Activated CD4-positive, alpha-beta T cell treated with anti-CD3 and anti-CD28 coated beads, Interleukin-2, amount 10 ng/mL, durations not matched to agents 24 days and 14 days (primary cell): Measurements from ENCODE around the gene DHRS1. TPM values are rescaled to one million over a fixed set of nuclear protein-coding genes. Genes with fewer than 3 reads are reported as not detected.

Source experiments
- DNase-seq: peaks from one replicate; pipeline ENCODE4 v3.0.0; 2022
- H3K27ac Mint-ChIP-seq: one replicate; pipeline ENCODE4 v1.8.0; 2022; ENCODE audit warnings: mild to moderate bottlenecking, mixed read lengths
- H3K27me3 Mint-ChIP-seq: one replicate; pipeline ENCODE4 v1.8.0; 2022; ENCODE audit warnings: mixed read lengths
- H3K36me3 Mint-ChIP-seq: one replicate; pipeline ENCODE4 v1.8.0; 2022; ENCODE audit warnings: low read depth, mild to moderate bottlenecking, mixed read lengths
- H3K4me1 Mint-ChIP-seq: one replicate; pipeline ENCODE4 v1.8.0; 2021; ENCODE audit warnings: mixed read lengths
- H3K4me3 Mint-ChIP-seq: one replicate; pipeline ENCODE4 v1.8.0; 2022; ENCODE audit warnings: mild to moderate bottlenecking, moderate library complexity, mixed read lengths
- H3K9me3 Mint-ChIP-seq: one replicate; pipeline ENCODE4 v1.8.0; 2021; ENCODE audit warnings: mixed read lengths
- intact Hi-C: fragments of 100-400 bp; cut with micrococcal nuclease; formaldehyde crosslinking; loops from one replicate; pipeline ENCODE4 v1.15.1; 2023
- total RNA-seq: library from RNA; stranded (reverse); gene quantifications from 2 replicates; pipeline ENCODE4 v1.2.3, GENCODE V29; 2022

DHRS1 gene
- total RNA-seq, 1 donor from 2014 or later: 10.1 TPM

- DNase-seq: no peak
- intact Hi-C loops: no loop called here
- H3K27ac Mint-ChIP-seq: no peak overlapping the region
- H3K4me3 Mint-ChIP-seq: no peak overlapping the region
- H3K27me3 Mint-ChIP-seq: peaks cover 10% of the 10 kb centered on the region
- H3K9me3 Mint-ChIP-seq: no peaks in the 10 kb centered on the region
- H3K4me1 Mint-ChIP-seq: peaks cover 28% of the 10 kb centered on the region
- H3K36me3 Mint-ChIP-seq: peaks cover 42% of the 10 kb centered on the region
Measured at GRCh38 chr14:24291446-24292117, 8.0 kb downstream of the DHRS1 start.

- DNase-seq: no peak
- H3K27ac Mint-ChIP-seq: no peak overlapping the region
- H3K4me1 Mint-ChIP-seq: peaks cover 22% of the 10 kb centered on the region
- intact Hi-C loops: no loop called here
- no peak overlapping the region for H3K4me3 Mint-ChIP-seq
- peaks cover 15% of the 10 kb centered on the region for H3K27me3 Mint-ChIP-seq
- no peaks in the 10 kb centered on the region for H3K9me3 Mint-ChIP-seq
- H3K36me3 Mint-ChIP-seq: peaks cover 35% of the 10 kb centered on the region
Measured at GRCh38 chr14:24290746-24291145, 8.8 kb downstream of the DHRS1 start.

DNA sequence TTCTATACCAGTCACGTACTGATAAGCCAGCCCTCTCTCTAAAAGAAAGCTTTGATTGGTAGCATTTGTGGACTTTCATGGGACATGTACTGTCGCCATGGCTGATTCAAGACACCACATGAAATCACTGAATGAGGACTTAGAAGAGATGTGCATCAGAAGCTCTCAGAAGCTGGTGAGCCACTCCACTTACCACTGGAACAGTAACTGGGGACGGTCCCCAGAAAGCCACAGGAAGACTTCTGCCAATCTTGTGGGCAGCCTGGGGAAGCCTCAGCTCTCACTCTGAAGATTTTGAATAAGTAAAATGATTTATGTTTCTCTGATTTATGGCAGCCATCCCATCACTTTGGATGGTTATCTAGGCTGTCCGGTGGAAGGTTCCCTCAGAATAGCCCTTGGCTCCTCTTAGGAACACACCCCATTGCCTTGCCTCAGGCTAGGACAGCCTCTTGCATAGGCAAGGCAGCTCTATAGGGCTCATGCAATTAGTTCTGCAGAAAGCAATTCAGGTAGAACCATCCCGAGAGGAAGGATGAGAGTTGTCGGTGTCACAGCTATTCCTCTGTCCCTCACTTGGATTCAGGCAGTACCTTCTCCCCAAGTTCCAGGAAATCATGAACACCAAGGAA, 9.8 kb downstream of the DHRS1 start:
- H3K27ac Mint-ChIP-seq: no peak overlapping the region
- peak; percentile 79 for DNase-seq
- peaks cover 19% of the 10 kb centered on the region for H3K27me3 Mint-ChIP-seq
- H3K9me3 Mint-ChIP-seq: no peaks in the 10 kb centered on the region
- intact Hi-C loops: loop anchor here (1.0 to 2.0 kb wide), 2 partner anchors 15 to 43 kb away; no protein-coding TSS in a partner anchor
- no peak overlapping the region for H3K4me3 Mint-ChIP-seq
- peaks cover 33% of the 10 kb centered on the region for H3K36me3 Mint-ChIP-seq
- H3K4me1 Mint-ChIP-seq: peaks cover 22% of the 10 kb centered on the region

DNA sequence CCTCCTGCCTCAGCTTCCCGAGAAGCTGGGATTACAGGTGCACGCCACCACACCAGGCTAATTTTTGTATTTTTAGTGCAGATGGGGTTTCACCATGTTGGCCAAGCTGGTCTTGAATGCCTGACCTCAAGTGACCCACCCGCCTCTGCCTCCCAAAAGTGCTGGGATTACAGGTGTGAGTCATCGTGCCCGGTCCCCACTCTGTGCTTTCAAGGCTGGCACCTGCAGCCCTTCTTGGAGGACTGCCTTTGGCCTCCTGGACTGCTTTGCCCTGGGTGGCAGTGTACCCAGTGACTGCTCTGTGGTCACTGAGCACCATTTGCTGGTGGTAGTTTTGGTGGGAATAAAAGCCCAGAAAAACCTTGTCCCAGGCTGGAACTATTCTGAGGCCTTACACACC, 12.6 kb downstream of the DHRS1 start:
- no peak for DNase-seq
- Mint-ChIP-seq H3K4me1 (peaks cover 22% of the 10 kb centered on the region), H3K36me3 (peaks cover 23% of the 10 kb centered on the region), H3K27me3 (peaks cover 16% of the 10 kb centered on the region), H3K27ac (no peak overlapping the region), H3K4me3 (no peak overlapping the region), H3K9me3 (no peaks in the 10 kb centered on the region)
- intact Hi-C loops: no loop called here

- peaks cover 16% of the 10 kb centered on the region for H3K27me3 Mint-ChIP-seq
- H3K27ac Mint-ChIP-seq: no peak overlapping the region
- DNase-seq: no peak
- H3K36me3 Mint-ChIP-seq: peaks cover 11% of the 10 kb centered on the region
- H3K4me3 Mint-ChIP-seq: no peak overlapping the region
- H3K4me1 Mint-ChIP-seq: peaks cover 16% of the 10 kb centered on the region
- intact Hi-C loops: no loop called here
- no peaks in the 10 kb centered on the region for H3K9me3 Mint-ChIP-seq
Measured at GRCh38 chr14:24285351-24285750, 14.2 kb downstream of the DHRS1 start.

GRCh38 chr14:24284501-24285035, 15.0 kb downstream of the DHRS1 start:
- intact Hi-C loops: no loop called here
- Mint-ChIP-seq H3K9me3 (no peaks in the 10 kb centered on the region), H3K27ac (no peak overlapping the region), H3K4me1 (peaks cover 15% of the 10 kb centered on the region), H3K27me3 (peaks cover 16% of the 10 kb centered on the region), H3K36me3 (peaks cover 3% of the 10 kb centered on the region), H3K4me3 (no peak overlapping the region)
- no peak for DNase-seq

DNA sequence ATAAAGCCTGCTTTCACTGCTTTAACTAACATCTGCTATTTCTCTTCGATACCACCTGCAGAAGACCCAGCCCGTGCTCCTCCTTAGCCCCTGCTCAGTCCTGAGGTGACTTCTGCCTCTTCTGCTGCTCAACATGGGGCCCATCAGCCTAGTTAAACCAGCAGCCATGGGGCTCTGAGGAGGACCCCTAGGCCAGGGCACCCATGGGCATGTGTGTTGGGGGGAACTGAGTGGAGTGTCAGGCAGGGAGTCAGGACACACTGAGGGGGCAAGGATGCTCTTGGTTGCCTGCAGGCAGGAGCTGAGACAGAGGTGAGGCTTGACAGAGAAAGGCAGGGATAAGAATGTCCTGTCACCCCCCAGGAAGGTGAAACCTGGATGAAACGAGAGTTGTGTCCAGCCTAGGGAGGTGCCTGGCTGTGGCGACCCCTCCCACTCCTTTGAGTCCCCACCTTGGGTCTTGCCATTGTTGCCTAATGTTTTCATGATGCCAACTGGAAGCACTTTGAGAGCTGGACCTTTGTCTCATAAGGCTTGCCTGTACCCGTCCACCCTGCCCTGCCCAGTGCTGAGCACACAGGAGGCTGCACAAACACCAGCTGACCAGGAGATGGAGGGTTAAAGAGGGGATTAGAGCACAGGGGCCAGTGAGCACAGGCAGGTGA, 15.7 kb downstream of the DHRS1 start:
- H3K4me1 Mint-ChIP-seq: peaks cover 18% of the 10 kb centered on the region
- no peaks in the 10 kb centered on the region for H3K9me3 Mint-ChIP-seq
- peaks cover 16% of the 10 kb centered on the region for H3K27me3 Mint-ChIP-seq
- no peak for DNase-seq
- H3K4me3 Mint-ChIP-seq: no peak overlapping the region
- H3K36me3 Mint-ChIP-seq: peaks cover 2% of the 10 kb centered on the region
- no peak overlapping the region for H3K27ac Mint-ChIP-seq
- intact Hi-C loops: no loop called here

DNA sequence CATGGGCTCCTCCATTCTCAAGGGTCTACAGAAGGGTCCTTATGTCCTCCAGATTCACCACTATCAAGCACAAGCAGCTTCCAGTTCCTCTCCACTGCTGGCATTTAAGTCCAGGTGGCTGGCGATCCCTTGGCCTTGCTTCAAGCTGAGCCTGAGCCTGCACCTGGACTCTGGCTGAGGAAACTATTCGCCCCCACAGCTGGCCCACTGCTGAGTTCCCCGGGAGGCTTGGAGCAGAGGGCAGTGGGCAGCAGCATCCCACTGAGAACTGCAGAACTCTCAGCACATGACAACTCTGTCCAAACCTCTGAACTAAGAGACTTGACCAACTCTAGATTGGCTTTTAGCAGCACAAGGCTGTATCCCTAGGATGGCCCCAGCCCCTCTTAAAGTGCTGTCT, 16.8 kb downstream of the DHRS1 start:
- Mint-ChIP-seq H3K4me1 (peaks cover 24% of the 10 kb centered on the region), H3K4me3 (no peak overlapping the region), H3K9me3 (no peaks in the 10 kb centered on the region), H3K27me3 (peaks cover 13% of the 10 kb centered on the region), H3K36me3 (peaks cover 2% of the 10 kb centered on the region), H3K27ac (no peak overlapping the region)
- DNase-seq: no peak
- intact Hi-C loops: no loop called here

- peaks cover 24% of the 10 kb centered on the region for H3K4me1 Mint-ChIP-seq
- peaks cover 2% of the 10 kb centered on the region for H3K36me3 Mint-ChIP-seq
- no peaks in the 10 kb centered on the region for H3K9me3 Mint-ChIP-seq
- H3K27ac Mint-ChIP-seq: no peak overlapping the region
- DNase-seq: no peak
- intact Hi-C loops: no loop called here
- peaks cover 9% of the 10 kb centered on the region for H3K27me3 Mint-ChIP-seq
- H3K4me3 Mint-ChIP-seq: no peak overlapping the region
Measured at GRCh38 chr14:24281636-24282035, 17.9 kb downstream of the DHRS1 start.

- Mint-ChIP-seq H3K36me3 (peaks cover 2% of the 10 kb centered on the region), H3K9me3 (no peaks in the 10 kb centered on the region), H3K4me1 (peaks cover 24% of the 10 kb centered on the region), H3K27ac (no peak overlapping the region), H3K27me3 (peaks cover 5% of the 10 kb centered on the region), H3K4me3 (no peak overlapping the region)
- DNase-seq: no peak
- intact Hi-C loops: no loop called here
Measured at GRCh38 chr14:24280797-24281460, 18.7 kb downstream of the DHRS1 start.

DNA sequence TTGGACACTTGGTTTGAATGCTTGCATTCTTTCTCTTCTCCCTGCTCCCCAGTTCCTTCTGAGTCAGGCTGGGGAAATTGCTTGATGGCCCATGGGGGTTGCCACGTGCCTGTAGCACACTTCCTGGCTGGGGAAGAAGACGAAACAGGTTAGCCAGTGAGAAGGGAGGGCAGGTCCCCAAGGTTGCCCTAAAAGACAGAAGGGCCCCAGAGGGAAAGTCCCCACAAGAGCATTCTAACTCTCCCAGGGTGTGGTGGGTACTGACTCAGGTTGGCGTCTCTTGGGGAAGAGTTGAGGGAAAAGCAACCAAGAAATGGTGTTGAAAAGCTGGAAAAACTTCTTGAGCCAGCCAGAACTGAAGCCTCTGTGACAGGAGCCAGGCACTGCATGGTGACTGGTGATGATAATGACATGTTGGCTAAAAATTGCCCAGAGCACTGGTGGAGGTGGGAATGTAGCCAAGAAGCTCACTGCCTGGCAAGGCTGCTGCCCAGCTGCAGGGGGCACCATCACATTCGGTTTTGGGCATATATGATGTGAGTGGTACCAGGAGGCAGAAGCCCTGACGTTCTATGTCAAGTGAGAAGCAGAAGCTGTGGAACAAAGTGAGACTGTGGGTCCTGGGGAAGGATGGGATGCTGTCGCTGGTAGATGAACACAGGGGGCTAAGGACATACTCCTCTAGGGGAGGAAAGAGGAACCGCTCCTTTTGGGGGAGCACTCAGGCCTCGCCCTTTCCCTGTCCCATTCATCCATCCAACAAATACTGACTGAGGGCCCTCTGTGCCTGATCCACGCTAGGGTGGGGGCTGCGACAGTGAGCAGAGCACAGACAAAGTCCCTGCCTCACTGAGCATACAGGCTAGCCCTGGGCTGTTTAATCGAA, 20.0 kb downstream of the DHRS1 start:
- Mint-ChIP-seq H3K9me3 (no peaks in the 10 kb centered on the region), H3K27me3 (no peaks in the 10 kb centered on the region), H3K36me3 (peaks cover 2% of the 10 kb centered on the region), H3K27ac (peak overlapping the region; percentile 73), H3K4me1 (peaks cover 26% of the 10 kb centered on the region), H3K4me3 (peak overlapping the region; percentile 36)
- DNase-seq: peak; percentile 77
- intact Hi-C loops: no loop called here

- intact Hi-C loops: no loop called here
- Mint-ChIP-seq H3K4me3 (peak overlapping the region; percentile 29), H3K36me3 (peaks cover 2% of the 10 kb centered on the region), H3K27ac (peak overlapping the region; percentile 73), H3K9me3 (no peaks in the 10 kb centered on the region), H3K4me1 (peaks cover 36% of the 10 kb centered on the region), H3K27me3 (no peaks in the 10 kb centered on the region)
- no peak for DNase-seq
Measured at GRCh38 chr14:24278424-24278823, 21.2 kb downstream of the DHRS1 start.
